ENCODE results near the gene MAP3K9.

MAP3K9 gene

GRCh38 chr14:70788898-70789297, 20.4 kb downstream of the MAP3K9 start:
- no peak for DNase-seq (ENCODE audit: low read depth, low spot score)

DNA sequence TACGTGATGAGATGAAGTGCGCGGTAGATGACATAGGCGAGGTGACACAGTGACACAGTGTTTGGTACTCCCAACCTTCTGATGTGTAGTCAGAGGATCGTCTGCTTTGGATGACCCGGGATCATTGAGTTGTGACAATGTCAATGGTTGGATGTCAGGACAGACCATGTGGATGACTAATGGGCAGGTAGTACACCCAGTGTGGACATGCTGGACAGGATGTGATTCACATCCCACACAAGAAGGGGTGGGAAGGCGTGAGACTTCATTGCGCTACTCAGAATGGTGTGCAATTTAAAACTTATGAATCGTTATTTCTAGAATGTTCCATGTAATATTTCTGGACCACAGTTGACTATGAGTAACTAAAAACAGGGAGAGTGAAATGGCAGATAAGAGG, 23.8 kb downstream of the MAP3K9 start:
- DNase-seq (ENCODE audit: low read depth, low spot score): no peak

DNA sequence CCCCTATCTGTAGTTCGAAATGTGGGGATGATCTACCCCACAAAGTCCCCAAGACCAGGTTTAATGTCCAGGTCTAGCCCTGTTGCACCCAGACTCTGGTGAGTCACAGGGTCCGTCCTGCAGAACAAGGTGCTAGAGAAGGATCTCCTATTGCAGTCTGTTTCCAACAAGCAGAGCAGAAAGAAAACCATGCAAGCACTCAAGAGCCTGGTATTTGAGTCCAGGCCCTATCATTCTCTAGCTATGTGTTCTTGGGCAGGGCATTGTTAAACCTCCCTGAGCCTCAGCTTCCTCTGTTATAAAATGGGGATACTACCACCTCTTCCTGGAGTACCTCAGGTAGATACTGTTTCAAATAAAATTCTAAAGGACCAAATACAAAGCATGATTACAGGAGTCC, 24.4 kb downstream of the MAP3K9 start:
- DNase-seq (ENCODE audit: low read depth, low spot score): no peak

DNA sequence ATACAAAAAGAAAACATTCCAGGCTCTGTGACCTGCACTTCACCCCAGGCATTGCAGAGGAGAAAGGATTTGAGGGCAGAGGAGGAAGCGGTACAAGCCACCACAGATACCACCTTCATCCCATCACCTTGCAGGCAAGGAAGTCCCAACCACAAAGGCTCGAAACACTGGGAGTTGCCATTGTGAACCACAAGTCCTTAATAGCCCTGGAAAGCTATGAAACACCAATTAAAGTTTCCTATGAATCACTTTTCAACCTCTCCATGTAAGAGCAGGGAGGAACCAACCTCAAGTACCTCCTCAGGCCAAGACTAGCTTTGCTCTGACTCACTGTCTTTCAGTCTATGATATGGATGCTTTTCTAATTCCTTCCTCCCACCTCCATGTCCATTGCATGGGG, 27.0 kb downstream of the MAP3K9 start:
- DNase-seq (ENCODE audit: low read depth, low spot score): no peak

DNA sequence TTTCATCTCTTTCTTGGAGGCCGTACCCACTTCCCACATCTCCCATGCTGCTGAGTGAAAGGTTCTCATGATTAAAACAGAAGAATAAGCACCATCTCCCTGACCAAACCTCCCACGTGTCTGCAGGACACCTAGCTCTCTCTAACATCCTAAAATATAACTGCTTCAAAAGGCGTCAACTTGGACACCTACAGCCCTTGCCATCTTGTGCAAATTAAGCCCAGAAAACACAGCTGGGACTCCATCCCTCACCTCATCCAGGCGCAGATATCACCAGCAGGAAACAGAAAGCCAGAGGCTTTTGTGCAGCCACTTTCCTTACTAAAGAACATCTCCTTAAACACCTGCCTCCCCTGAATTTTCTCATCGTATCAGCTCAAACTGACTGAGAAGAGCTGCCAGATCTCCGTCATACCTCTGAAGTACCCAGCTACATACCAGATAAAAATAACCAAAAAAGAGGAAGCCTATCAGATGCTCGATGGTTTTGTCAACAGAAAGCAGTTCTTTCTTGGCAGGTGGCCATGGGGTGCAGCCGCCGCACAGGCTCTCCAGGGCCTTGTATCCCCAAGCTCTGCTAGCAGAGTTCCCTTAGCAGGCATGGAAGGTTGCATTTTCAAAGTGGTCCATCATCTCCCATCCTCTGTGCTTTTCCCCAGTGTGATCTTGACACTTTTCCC, 28.8 kb downstream of the MAP3K9 start:
- DNase-seq (ENCODE audit: low read depth, low spot score): no peak

DNA sequence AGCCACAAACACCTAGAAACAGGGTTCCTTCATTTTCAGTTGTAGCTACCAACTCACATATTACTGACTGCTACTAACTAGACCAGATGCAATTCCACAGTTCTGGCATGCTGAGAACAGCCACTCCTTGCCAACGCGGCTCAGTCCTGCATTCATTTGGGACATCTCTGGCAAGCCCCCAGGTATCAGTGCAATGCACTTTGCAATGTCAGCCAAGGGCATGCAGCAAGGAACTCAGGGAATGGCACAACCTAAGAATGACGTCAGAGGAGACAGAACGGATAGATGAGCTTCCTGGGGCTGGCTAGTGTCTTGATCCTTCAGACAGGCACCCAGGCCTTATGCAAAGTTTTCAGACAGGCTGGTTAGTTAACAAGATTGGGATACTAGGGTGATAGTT, 29.6 kb downstream of the MAP3K9 start:
- no peak for DNase-seq (ENCODE audit: low read depth, low spot score)

DNA sequence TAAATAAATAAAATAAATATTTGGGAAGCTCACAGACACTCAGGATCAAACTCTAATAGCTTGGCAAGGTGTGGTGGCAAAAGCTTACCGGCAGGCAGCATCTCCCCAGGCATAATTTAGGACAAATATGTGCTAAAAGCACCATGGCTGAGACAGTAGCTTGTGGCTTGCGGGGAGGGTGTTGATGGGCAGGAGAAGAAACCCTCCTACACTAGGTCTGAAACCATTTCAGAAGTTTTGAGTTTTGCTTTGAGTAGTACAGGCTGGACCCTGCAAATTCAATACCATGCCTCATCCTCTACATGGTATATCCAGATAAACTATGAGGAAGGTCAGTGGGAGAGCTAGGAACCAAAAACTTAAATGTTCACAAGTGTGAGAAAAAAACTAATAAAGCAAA, 33.1 kb downstream of the MAP3K9 start:
- DNase-seq (ENCODE audit: low read depth, low spot score): no peak

DNA sequence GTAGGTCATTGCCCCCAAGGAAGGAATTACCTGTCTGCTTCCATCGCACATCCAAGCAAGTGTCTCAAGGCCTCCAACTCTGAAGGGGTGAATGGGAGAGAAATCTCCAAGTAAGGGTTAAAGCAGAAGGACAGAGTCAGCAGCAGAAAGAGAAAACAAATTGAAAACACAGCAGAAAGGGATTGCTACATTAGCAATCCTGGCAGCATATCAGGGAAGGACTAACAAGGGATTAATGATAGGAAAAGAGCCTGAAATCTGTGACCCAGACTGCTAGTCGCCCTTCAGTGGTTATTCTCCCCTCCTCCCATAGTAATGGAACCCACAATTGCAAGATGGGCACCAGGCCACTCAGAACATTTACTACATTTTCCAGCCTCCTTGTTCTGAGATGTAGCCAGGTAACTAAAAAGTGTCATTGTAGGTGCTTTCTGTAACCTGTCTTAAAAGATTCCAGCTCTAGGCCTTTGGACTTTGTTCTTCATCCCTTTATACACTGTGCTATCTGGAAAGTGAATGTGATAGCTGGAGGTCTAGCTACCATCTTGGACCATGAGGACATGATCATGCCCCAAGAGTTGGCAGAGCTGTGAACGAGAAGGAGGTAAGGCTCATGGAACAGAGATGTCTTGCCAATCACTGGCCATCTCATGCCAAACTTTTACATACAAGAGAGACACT, 36.0 kb downstream of the MAP3K9 start:
- DNase-seq (ENCODE audit: low read depth, low spot score): no peak

DNA sequence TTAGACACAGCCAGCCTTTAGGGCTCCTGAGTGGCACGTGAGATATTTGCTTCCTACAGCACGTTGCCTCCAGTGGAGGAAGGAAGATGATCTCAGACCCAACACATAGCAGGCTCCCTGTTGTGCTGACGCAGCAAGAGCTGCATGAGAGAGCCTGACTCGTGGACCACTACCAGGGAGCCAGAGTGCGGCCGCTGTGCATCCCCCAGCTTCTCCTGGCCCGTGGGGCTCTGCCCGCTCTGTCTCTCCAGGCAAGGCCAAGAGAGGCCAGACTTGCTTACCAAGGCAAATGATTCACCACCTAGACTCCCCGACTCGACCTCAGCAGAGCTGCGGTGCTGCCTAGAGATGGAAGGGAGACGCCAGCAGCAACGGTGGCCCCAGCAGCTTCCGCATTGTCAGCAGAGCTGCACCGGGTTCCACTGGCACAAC, 37.5 kb downstream of the MAP3K9 start:
- DNase-seq (ENCODE audit: low read depth, low spot score): peak; percentile 20

- DNase-seq (ENCODE audit: low read depth, low spot score): no peak
Observed at GRCh38 chr14:70770490-70770889, 38.8 kb downstream of the MAP3K9 start.

DNA sequence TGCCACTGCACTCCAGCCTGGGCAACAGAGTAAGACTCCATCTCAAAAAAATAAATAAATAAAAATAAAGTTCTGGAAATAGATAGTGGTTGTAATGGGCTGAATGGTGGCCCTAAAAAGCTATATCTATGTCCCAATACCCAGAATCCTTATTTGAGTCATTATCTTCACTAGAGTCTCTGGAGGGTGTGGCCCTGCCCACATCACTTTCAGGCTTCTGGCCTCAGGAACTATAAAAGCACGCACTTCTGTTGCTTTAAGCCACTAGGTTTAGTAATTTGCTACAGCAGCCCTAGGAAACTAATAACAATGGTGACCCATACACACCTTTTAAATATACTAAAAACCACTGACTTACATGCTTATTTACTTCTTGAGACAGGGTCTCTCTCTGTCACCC, 49.9 kb downstream of the MAP3K9 start:
- no peak for DNase-seq (ENCODE audit: low read depth, low spot score)

DNA sequence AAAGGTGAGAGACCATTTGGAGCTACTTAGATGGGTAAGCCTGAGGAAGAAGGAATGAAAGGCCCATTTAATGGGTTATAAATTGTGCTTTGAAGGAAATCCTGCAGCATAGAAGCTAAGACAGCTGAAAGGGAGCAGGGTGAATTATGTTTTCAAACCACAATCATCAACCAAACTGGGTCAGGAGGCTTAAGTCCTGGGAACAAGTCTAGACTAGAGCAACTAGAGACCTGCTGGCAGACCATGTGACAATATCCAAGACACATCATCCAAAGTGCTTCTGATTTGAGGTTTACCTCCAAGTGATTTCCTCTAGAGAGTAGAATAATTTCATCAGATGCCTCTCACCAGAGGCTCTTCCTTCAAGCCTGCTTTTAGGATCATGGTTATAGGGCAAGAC, 53.7 kb downstream of the MAP3K9 start:
- DNase-seq (ENCODE audit: low read depth, low spot score): no peak

DNA sequence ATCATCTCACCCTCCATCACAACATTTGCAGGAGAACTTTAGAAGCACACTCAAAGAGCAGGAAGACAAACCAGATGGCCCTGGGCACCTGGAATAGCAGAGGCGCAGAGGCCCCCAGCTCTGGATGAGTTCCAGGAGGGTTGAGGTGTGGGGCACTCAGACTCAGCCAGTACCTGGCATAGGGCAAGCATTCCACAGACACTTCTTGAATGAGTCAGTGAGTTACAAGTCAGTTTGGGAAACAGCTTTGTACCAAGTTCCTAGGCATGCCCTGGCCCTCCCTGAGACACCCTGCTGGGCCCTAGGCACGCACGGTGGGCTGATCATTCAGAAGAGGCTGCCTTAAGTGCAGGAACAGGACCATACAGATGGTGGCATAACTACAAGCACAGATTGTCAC, 54.3 kb downstream of the MAP3K9 start:
- no peak for DNase-seq (ENCODE audit: low read depth, low spot score)

- no peak for DNase-seq (ENCODE audit: low read depth, low spot score)
Observed at GRCh38 chr14:70753518-70753953, 55.8 kb downstream of the MAP3K9 start.

DNA sequence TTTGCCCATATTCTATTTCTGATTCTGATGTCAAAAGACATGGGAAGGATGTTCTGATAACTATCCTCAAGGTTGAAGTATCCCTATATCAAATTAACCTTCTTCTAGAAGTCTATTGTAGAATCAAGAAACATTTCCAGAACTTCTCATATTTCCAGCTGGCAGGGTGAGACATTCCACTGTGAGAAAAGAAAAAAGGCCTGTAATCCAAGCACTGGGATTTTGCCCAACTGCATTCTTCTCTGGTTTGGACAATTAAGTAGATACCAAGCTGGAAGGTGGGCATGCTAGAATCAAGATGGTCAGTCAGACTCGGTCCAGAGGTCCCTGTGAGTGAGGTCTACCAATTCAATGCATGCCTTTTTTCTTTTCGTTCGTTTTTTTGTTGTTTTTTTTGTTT, 60.9 kb downstream of the MAP3K9 start:
- DNase-seq (ENCODE audit: low read depth, low spot score): no peak

DNA sequence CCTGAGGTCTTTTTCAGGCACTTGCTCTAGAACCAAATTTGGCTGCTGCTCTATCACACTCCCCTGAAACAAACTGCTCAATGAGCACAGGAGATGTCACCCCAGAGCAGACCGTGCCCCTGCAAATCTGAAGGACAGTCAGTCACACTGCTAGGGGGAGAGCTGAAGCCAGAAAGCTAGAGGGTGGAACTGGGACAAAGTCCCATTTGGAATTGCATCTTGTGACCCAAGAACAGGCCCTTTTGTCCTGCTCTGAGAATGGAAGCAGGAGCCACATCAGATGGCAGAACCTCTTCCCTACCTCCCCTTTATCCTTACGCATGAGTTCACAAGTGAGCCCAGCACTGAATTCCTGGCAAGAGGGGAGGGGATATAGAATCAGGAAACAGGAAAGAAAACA, 64.7 kb downstream of the MAP3K9 start:
- no peak for DNase-seq (ENCODE audit: low read depth, low spot score)

DNA sequence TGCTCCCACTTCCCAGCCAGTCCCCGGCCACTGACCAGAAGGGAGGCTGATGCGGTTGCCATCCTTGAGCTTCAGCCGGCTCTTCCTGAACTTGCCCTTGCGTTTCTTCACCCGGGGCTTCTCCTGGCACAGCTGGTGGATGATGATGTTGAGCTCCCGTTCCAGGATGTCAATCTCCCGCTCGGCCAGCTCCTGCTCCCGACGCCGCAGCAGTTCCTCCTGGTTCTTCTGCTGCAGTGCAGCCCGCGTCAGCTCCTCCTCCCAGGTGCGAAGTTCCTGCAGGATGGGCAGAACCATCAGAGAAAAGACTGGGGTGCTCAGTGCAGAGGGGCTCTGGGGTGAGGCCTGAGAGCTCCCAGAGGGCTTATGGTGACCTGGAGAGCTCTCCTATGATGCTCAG, 67.0 kb downstream of the MAP3K9 start:
- DNase-seq (ENCODE audit: low read depth, low spot score): no peak

- no peak for DNase-seq (ENCODE audit: low read depth, low spot score)
Observed at GRCh38 chr14:70741482-70741881, 67.8 kb downstream of the MAP3K9 start.

GRCh38 chr14:70735043-70735442, 74.3 kb downstream of the MAP3K9 start:
- no peak for DNase-seq (ENCODE audit: low read depth, low spot score)

GRCh38 chr14:70731447-70732239, 77.7 kb downstream of the MAP3K9 start:
- no peak for DNase-seq (ENCODE audit: low read depth, low spot score)

GRCh38 chr14:70730393-70730792, 78.9 kb downstream of the MAP3K9 start:
- DNase-seq (ENCODE audit: low read depth, low spot score): no peak

DNA sequence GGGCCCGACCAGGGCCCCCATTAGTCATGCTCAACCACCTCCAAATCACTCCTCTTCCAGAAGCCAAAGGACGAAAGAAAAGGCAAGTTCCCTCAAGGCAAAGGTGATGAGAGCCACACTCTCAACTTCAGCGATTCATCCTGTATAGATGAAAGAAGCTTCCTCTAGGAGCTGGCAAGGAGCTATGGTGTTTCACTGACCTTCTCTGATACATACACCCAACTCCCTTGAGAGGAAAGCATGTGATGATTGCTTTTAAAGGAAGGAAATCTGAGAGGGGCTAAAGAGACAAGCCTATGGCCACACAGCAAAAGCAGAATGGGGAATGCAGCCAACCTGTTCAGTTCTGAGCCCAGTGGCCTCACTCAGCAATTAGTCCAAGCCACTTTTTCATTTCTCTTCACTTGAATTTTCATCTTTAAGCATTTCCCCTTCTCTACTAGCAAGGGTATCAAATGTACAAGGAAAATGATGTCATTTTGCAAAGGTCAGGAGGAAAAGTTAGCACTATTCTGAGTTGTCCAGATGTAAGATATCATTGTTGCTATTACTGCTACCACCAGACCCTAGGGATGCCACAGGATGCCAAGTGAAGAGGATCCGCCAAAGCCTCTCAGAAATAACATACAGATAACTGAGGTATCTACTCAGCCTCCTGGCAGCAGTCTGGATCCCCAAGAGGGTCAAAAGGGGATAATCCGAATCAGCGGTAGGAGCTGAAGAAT, 82.5 kb downstream of the MAP3K9 start:
- DNase-seq (ENCODE audit: low read depth, low spot score): no peak
